HEK293 (cell line): ENCODE measurements around the gene MLF2.

ENCODE experiments used
- GFI1B ChIP-seq: fragments of 450-650 bp; formaldehyde crosslinking; IDR thresholded peaks from 2 replicates; pipeline ENCODE4 v1.5.1; 2016; ENCODE audit warnings: missing biosample characterization, missing genetic modification characterization
- KLF8 ChIP-seq: fragments of 450-650 bp; formaldehyde crosslinking; IDR thresholded peaks from 2 replicates; pipeline ENCODE4 v1.5.1; 2016; ENCODE audit warnings: missing biosample characterization, missing genetic modification characterization
- RBAK ChIP-seq: fragments of 450-650 bp; formaldehyde crosslinking; IDR thresholded peaks from 2 replicates; pipeline ENCODE4 v1.5.1; 2016; ENCODE audit warnings: missing biosample characterization, missing genetic modification characterization
- SALL2 ChIP-seq: fragments of 450-650 bp; formaldehyde crosslinking; IDR thresholded peaks from 2 replicates; pipeline ENCODE4 v1.5.0; 2017; ENCODE audit warnings: missing biosample characterization, mild to moderate bottlenecking, missing genetic modification characterization, borderline replicate concordance
- ZFP3 ChIP-seq: fragments of 450-650 bp; formaldehyde crosslinking; IDR thresholded peaks from 2 replicates; pipeline ENCODE4 v1.5.1; 2016; ENCODE audit warnings: low read depth, missing biosample characterization, missing genetic modification characterization
- ZNF10 ChIP-seq: fragments of 450-650 bp; formaldehyde crosslinking; IDR thresholded peaks from 2 replicates; pipeline ENCODE4 v1.5.1; 2017; ENCODE audit warnings: missing biosample characterization, missing genetic modification characterization
- ZNF112 ChIP-seq: fragments of 450-650 bp; formaldehyde crosslinking; IDR thresholded peaks from 2 replicates; pipeline ENCODE4 v1.5.0; 2017; ENCODE audit warnings: missing biosample characterization, missing genetic modification characterization
- ZNF19 ChIP-seq: fragments of 450-650 bp; formaldehyde crosslinking; IDR thresholded peaks from 2 replicates; pipeline ENCODE4; 2016; ENCODE audit warnings: missing biosample characterization, missing genetic modification characterization, low read depth
- ZNF214 ChIP-seq: fragments of 450-650 bp; formaldehyde crosslinking; IDR thresholded peaks from 2 replicates; pipeline ENCODE4 v1.5.1; 2017; ENCODE audit warnings: missing biosample characterization, mild to moderate bottlenecking, missing genetic modification characterization, borderline replicate concordance
- ZNF24 ChIP-seq: fragments of 450-650 bp; formaldehyde crosslinking; IDR thresholded peaks from 2 replicates; pipeline ENCODE4 v1.5.1; 2016; ENCODE audit warnings: missing biosample characterization, missing genetic modification characterization
- ZNF274 ChIP-seq, 2 experiments: fragments of 200-500 bp in 1 of 2; fragments of 450-650 bp in 1 of 2; sonication (Bioruptor generic) in 1 of 2; formaldehyde crosslinking in 1 of 2; IDR thresholded peaks; 2 replicates each; pipeline versions ENCODE4 v1.5.1 to v1.6.1; 2014 to 2016; ENCODE audit warnings: borderline replicate concordance in 1 of 2, inconsistent platforms in 1 of 2, low read length in 1 of 2, missing biosample characterization in 1 of 2, missing genetic modification characterization in 1 of 2
- ZNF324 ChIP-seq: fragments of 450-650 bp; formaldehyde crosslinking; IDR thresholded peaks from 2 replicates; pipeline ENCODE4 v1.5.1; 2016; ENCODE audit warnings: missing biosample characterization, missing genetic modification characterization
- ZNF350 ChIP-seq: fragments of 450-650 bp; formaldehyde crosslinking; IDR thresholded peaks from 2 replicates; pipeline ENCODE4 v1.5.0; 2017; ENCODE audit warnings: missing biosample characterization, mild to moderate bottlenecking, missing genetic modification characterization
- ZNF416 ChIP-seq: fragments of 450-650 bp; formaldehyde crosslinking; IDR thresholded peaks from 2 replicates; pipeline ENCODE4 v1.5.1; 2016; ENCODE audit warnings: missing biosample characterization, missing genetic modification characterization
- ZNF423 ChIP-seq: fragments of 450-650 bp; formaldehyde crosslinking; IDR thresholded peaks from 2 replicates; pipeline ENCODE4 v1.5.1; 2016; ENCODE audit warnings: missing biosample characterization, missing genetic modification characterization
- ZNF433 ChIP-seq: fragments of 450-650 bp; formaldehyde crosslinking; IDR thresholded peaks from 2 replicates; pipeline ENCODE4 v1.5.1; 2016; ENCODE audit warnings: missing biosample characterization, missing genetic modification characterization, low read depth
- ZNF501 ChIP-seq: fragments of 450-650 bp; formaldehyde crosslinking; IDR thresholded peaks from 2 replicates; pipeline ENCODE4 v1.5.1; 2016; ENCODE audit warnings: missing biosample characterization, missing genetic modification characterization
- ZNF513 ChIP-seq: fragments of 450-650 bp; IDR thresholded peaks from 2 replicates; pipeline ENCODE4 v1.5.1; 2018; ENCODE audit warnings: missing biosample characterization, missing genetic modification characterization
- ZNF530 ChIP-seq: fragments of 450-650 bp; formaldehyde crosslinking; IDR thresholded peaks from 2 replicates; pipeline ENCODE4 v1.5.1; 2016; ENCODE audit warnings: low read depth, missing biosample characterization, missing genetic modification characterization
- ZNF544 ChIP-seq: fragments of 450-650 bp; formaldehyde crosslinking; IDR thresholded peaks from 2 replicates; pipeline ENCODE4 v1.5.0; 2017; ENCODE audit warnings: missing biosample characterization, missing genetic modification characterization
- ZNF558 ChIP-seq: fragments of 450-650 bp; formaldehyde crosslinking; IDR thresholded peaks from 2 replicates; pipeline ENCODE4 v1.5.1; 2016; ENCODE audit warnings: missing biosample characterization, missing genetic modification characterization
- ZNF623 ChIP-seq: fragments of 450-650 bp; formaldehyde crosslinking; IDR thresholded peaks from 2 replicates; pipeline ENCODE4 v1.5.1; 2016; ENCODE audit warnings: missing biosample characterization, missing genetic modification characterization
- ZNF624 ChIP-seq: fragments of 450-650 bp; formaldehyde crosslinking; IDR thresholded peaks from 2 replicates; pipeline ENCODE4 v1.5.1; 2017; ENCODE audit warnings: missing biosample characterization, missing genetic modification characterization
- ZNF658 ChIP-seq: fragments of 450-650 bp; formaldehyde crosslinking; IDR thresholded peaks from 2 replicates; pipeline ENCODE4; 2016; ENCODE audit warnings: missing biosample characterization, missing genetic modification characterization
- ZNF664 ChIP-seq: fragments of 450-650 bp; formaldehyde crosslinking; IDR thresholded peaks from 2 replicates; pipeline ENCODE4 v1.5.1; 2016; ENCODE audit warnings: missing biosample characterization, missing genetic modification characterization
- ZNF692 ChIP-seq: fragments of 450-650 bp; formaldehyde crosslinking; IDR thresholded peaks from 2 replicates; pipeline ENCODE4 v1.5.1; 2016; ENCODE audit warnings: missing biosample characterization, missing genetic modification characterization
- ZNF701 ChIP-seq: fragments of 450-650 bp; formaldehyde crosslinking; IDR thresholded peaks from 2 replicates; pipeline ENCODE4 v1.5.1; 2016; ENCODE audit warnings: missing biosample characterization, missing genetic modification characterization
- ZNF747 ChIP-seq: fragments of 450-650 bp; formaldehyde crosslinking; IDR thresholded peaks from 2 replicates; pipeline ENCODE4 v1.5.1; 2016; ENCODE audit warnings: missing biosample characterization, missing genetic modification characterization
- ZNF768 ChIP-seq: fragments of 450-650 bp; formaldehyde crosslinking; IDR thresholded peaks from 2 replicates; pipeline ENCODE4 v1.5.1; 2018; ENCODE audit warnings: missing biosample characterization, mild to moderate bottlenecking, missing genetic modification characterization
- ZXDB ChIP-seq: fragments of 450-650 bp; formaldehyde crosslinking; IDR thresholded peaks from 2 replicates; pipeline ENCODE4 v1.5.1; 2016; ENCODE audit warnings: missing biosample characterization, missing genetic modification characterization
- TF ChIP-seq, protein P1 (sequence below): fragments of 450-650 bp; formaldehyde crosslinking; IDR thresholded peaks from 2 replicates; pipeline ENCODE4 v1.5.1; 2016; ENCODE audit warnings: missing biosample characterization, missing genetic modification characterization
- TF ChIP-seq, protein P2 (sequence below): fragments of 450-650 bp; formaldehyde crosslinking; conservative IDR thresholded peaks from 2 replicates; pipeline ENCODE4 v1.5.1; 2016; ENCODE audit warnings: low read depth, missing biosample characterization, missing genetic modification characterization
- TF ChIP-seq, protein P3 (sequence below): fragments of 450-650 bp; formaldehyde crosslinking; IDR thresholded peaks from 2 replicates; pipeline ENCODE4 v1.5.1; 2016; ENCODE audit warnings: missing biosample characterization, missing genetic modification characterization

MLF2 gene

GRCh38 chr12:6768437-6768914, 15.5 kb upstream of the MLF2 start (continued):
- TF ChIP-seq ZNF416 (tag by site-specific recombination) = no peak
- TF ChIP-seq ZNF623 (tag by site-specific recombination) = no peak
- TF ChIP-seq GFI1B (tag by site-specific recombination) = no peak
- no peak for TF ChIP-seq ZNF768
- no peak for TF ChIP-seq ZNF214 (tag by site-specific recombination)
- TF ChIP-seq ZNF701 (tag by site-specific recombination) = no peak
- TF ChIP-seq ZNF692 (tag by site-specific recombination) = peak; percentile 38; the same call in 1 of the 2 replicates
- TF ChIP-seq RBAK (tag by site-specific recombination) = no peak
- TF ChIP-seq ZNF558 (tag by site-specific recombination) = no peak
- 0 out of 2 replicates have a peak, but pooled peaks have one; percentile 35 for TF ChIP-seq ZNF10 (tag by site-specific recombination)
- TF ChIP-seq ZNF112 (tag by site-specific recombination) = no peak
- TF ChIP-seq, protein P1, sequence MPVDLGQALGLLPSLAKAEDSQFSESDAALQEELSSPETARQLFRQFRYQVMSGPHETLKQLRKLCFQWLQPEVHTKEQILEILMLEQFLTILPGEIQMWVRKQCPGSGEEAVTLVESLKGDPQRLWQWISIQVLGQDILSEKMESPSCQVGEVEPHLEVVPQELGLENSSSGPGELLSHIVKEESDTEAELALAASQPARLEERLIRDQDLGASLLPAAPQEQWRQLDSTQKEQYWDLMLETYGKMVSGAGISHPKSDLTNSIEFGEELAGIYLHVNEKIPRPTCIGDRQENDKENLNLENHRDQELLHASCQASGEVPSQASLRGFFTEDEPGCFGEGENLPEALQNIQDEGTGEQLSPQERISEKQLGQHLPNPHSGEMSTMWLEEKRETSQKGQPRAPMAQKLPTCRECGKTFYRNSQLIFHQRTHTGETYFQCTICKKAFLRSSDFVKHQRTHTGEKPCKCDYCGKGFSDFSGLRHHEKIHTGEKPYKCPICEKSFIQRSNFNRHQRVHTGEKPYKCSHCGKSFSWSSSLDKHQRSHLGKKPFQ (tag by site-specific recombination) = peak; percentile 75; the same call in 1 of the 2 replicates
- TF ChIP-seq ZNF747 (tag by site-specific recombination) = no peak
- no peak for TF ChIP-seq ZNF530 (tag by site-specific recombination)
- TF ChIP-seq ZNF501 (tag by site-specific recombination) = no peak
- TF ChIP-seq ZNF324 (tag by site-specific recombination) = no peak
- no peak for TF ChIP-seq ZNF624
- 0 out of 2 replicates have a peak, but pooled peaks have one; percentile 50 for TF ChIP-seq ZNF423
- TF ChIP-seq, protein P2, sequence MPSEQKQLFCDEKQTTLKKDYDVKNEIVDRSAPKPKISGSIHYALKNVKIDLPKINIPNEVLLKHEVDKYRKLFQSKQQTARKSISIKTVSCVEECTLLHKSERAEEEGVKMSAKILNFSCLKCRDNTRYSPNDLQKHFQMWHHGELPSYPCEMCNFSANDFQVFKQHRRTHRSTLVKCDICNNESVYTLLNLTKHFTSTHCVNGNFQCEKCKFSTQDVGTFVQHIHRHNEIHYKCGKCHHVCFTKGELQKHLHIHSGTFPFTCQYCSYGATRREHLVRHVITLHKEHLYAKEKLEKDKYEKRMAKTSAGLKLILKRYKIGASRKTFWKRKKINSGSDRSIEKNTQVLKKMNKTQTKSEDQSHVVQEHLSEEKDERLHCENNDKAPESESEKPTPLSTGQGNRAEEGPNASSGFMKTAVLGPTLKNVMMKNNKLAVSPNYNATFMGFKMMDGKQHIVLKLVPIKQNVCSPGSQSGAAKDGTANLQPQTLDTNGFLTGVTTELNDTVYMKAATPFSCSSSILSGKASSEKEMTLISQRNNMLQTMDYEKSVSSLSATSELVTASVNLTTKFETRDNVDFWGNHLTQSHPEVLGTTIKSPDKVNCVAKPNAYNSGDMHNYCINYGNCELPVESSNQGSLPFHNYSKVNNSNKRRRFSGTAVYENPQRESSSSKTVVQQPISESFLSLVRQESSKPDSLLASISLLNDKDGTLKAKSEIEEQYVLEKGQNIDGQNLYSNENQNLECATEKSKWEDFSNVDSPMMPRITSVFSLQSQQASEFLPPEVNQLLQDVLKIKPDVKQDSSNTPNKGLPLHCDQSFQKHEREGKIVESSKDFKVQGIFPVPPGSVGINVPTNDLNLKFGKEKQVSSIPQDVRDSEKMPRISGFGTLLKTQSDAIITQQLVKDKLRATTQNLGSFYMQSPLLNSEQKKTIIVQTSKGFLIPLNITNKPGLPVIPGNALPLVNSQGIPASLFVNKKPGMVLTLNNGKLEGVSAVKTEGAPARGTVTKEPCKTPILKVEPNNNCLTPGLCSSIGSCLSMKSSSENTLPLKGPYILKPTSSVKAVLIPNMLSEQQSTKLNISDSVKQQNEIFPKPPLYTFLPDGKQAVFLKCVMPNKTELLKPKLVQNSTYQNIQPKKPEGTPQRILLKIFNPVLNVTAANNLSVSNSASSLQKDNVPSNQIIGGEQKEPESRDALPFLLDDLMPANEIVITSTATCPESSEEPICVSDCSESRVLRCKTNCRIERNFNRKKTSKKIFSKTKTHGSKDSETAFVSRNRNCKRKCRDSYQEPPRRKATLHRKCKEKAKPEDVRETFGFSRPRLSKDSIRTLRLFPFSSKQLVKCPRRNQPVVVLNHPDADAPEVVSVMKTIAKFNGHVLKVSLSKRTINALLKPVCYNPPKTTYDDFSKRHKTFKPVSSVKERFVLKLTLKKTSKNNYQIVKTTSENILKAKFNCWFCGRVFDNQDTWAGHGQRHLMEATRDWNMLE (tag by site-specific recombination) = no peak
- TF ChIP-seq ZNF658 (tag by site-specific recombination) = no peak
- TF ChIP-seq ZXDB (tag by site-specific recombination) = no peak
- no peak for TF ChIP-seq ZNF19
- no peak for TF ChIP-seq SALL2 (tag by site-specific recombination)
- TF ChIP-seq ZNF664 (tag by site-specific recombination) = no peak
- TF ChIP-seq ZNF24 (tag by site-specific recombination) = no peak
- TF ChIP-seq ZFP3 = no peak
- TF ChIP-seq KLF8 (tag by site-specific recombination) = no peak
- TF ChIP-seq ZNF544 (tag by site-specific recombination) = no peak
- TF ChIP-seq ZNF513 = no peak
- no peak for TF ChIP-seq ZNF274 (IDR thresholded peaks at IDR 0.05; ENCODE audit: low read length)
- TF ChIP-seq ZNF274 (tag by site-specific recombination; IDR thresholded peaks at IDR 0.05; ENCODE audit: borderline replicate concordance) = no peak
- no peak for TF ChIP-seq ZNF433
- no peak for TF ChIP-seq ZNF350 (tag by site-specific recombination)
- TF ChIP-seq, protein P3, sequence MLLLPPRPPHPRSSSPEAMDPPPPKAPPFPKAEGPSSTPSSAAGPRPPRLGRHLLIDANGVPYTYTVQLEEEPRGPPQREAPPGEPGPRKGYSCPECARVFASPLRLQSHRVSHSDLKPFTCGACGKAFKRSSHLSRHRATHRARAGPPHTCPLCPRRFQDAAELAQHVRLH (tag by site-specific recombination) = no peak
